Measurements from ENCODE around the gene DDOST.
A peak's percentile ranks its signal among the peaks of the same experiment; 100 is the strongest.

DDOST gene

GRCh38 chr1:20661207-20662109 lies at the start of gene DDOST:
TSS of gene DDOST (minus strand) at chr1:20661369. CDS start at chr1:20661350, 19 bp downstream.
- DNase-seq (ENCODE audit: low read depth, low spot score) = peak; percentile 88

GRCh38 chr1:20710469-20711284 lies 49.5 kb upstream of the DDOST start:
- no peak for DNase-seq (ENCODE audit: low read depth, low spot score)

DNA sequence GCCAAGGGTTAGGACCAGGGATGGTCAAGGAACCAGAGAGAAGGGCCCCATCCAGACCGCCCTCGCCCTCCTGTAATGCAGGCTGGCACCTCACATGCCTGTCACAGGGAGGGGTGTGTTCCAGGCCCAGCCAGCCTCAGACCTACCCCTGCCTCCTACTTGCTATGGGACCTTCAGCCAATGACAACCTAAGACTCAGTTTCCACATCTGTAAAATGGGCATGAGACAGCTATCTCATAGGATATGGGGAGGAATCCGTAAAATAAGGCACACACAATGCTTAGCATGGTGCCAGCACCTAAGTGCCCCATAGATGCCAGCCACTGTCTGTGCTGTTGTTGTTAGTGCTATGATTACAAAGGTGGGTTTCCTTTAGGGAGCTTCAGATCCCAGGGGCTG lies 48.7 kb upstream of the DDOST start:
- DNase-seq (ENCODE audit: low read depth, low spot score) = no peak

DNA sequence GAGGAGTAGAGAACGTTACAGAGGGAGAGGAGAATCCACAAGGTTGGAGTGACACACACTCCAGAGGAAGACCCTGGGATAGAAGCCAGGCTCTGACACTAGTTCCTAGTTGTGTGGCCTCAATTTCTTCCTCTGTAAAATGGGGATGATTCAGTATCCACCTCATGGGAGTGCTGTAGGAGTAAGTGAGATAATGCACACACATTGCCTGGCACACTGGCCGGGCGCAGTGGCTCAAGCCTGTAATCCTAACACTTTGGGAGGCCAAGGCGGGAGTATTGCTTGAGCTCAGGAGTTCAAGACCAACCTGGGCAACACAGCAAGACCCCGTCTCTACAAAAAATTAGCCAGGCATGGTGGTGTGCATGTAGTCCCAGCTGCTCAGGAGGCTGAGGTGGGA lies 47.7 kb upstream of the DDOST start:
- DNase-seq (ENCODE audit: low read depth, low spot score) = no peak

GRCh38 chr1:20708057-20708456 lies 46.9 kb upstream of the DDOST start:
- DNase-seq (ENCODE audit: low read depth, low spot score) = no peak

GRCh38 chr1:20706841-20707240 lies 45.7 kb upstream of the DDOST start:
- DNase-seq (ENCODE audit: low read depth, low spot score) = no peak

- no peak for DNase-seq (ENCODE audit: low read depth, low spot score)
Measured at GRCh38 chr1:20705203-20705755, 44.1 kb upstream of the DDOST start.

GRCh38 chr1:20704390-20705202 lies 43.4 kb upstream of the DDOST start:
- DNase-seq (ENCODE audit: low read depth, low spot score) = no peak

- no peak for DNase-seq (ENCODE audit: low read depth, low spot score)
Measured at GRCh38 chr1:20703124-20703756, 42.1 kb upstream of the DDOST start.

- no peak for DNase-seq (ENCODE audit: low read depth, low spot score)
Measured at GRCh38 chr1:20702416-20702815, 41.2 kb upstream of the DDOST start.

DNA sequence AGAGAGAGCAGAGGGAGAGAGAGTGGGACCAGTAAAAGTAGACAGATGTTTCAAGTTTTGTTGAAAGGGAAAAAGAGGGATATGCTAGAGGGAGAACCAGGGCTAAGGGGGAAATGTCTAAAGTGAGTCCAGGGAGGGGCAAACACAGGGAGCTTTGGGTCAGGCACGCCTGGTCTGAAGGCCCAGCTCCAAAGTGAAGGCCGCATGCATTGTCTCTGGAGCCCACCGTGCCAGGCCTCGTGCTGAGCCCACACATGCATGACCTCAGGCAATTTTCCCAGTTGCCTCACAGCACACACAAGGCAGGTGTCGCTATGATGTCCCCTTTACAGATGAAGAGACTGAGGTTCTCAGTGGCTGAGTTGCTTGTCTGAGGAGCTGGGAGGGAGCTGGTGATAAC lies 40.7 kb upstream of the DDOST start:
- DNase-seq (ENCODE audit: low read depth, low spot score) = no peak

GRCh38 chr1:20701446-20701845 lies 40.3 kb upstream of the DDOST start:
- no peak for DNase-seq (ENCODE audit: low read depth, low spot score)

DNA sequence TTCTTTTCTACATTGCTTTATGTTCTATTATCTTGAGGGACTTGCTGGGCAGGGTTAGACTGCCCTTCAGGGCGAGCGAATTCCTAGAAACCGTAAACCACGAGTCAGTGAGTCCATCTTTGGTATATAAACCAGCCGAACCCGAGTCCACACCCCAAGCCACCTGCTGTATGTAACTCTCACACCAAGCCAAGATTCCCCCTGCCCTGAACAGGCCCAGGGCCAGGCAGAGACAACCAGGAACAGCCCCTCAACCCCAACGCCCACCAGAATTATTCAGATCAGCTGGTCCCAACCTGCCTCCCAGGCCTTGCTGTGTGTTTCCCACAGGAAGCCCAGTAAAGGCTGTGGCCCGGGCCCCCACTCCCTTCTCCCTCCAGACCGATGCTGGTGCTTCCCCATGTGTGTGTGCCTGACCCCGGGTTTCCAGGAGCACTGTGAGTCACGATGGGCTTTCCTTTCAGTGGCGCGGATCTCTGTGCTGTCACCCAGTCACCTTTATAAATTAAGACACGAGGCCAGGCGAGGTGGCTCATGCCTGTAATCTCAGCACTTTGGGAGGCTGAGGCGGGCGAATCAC lies 39.6 kb upstream of the DDOST start:
- no peak for DNase-seq (ENCODE audit: low read depth, low spot score)

- no peak for DNase-seq (ENCODE audit: low read depth, low spot score)
Measured at GRCh38 chr1:20699558-20699957, 38.4 kb upstream of the DDOST start.

GRCh38 chr1:20698195-20698910 lies 37.2 kb upstream of the DDOST start:
- no peak for DNase-seq (ENCODE audit: low read depth, low spot score)

- DNase-seq (ENCODE audit: low read depth, low spot score) = no peak
Measured at GRCh38 chr1:20697563-20697962, 36.4 kb upstream of the DDOST start.

DNA sequence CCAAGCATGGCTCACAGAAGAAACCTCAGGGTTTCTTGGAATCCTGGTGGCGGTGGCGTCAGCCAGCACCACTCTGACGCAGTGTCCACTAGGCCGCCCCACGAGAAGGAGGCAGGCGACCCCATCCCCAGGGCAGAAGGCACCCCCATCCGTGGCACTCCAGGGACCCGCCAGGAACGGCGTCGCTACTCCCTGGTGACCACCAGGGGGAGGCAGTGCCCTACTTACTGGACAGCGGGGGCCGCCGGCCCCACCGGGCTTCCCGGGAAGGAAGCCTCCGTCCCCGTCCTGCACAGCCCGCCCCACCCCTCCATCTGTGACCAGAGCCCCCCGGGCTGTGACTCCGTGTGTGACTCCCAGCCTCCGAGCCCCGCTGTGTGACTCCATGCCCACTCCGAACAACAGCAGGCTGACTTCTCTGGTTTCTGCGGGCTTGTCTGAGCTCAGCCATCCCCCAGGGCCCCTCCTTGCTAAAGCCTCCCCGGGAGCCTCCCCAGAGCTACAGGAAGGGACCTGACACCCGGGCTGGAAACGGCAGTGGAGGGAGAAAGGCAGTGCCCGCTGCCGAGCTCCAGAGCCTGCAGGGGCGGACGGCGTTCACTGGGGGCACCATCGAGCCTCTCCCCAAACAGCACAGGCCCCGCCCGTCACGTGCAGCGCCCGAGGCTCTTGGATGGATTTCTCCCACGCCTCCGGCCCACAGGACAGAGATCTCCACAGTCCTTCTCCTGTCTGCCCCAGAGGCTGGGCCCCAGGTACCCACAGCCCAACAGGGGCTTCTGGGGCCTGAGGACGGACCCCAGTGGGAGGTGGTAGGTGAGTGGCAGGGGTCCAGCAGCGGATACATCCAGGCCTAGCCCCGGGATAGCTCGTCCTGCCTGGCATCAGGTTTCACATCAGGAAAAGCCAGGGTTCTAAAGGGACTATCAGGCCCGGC lies 35.5 kb upstream of the DDOST start:
- DNase-seq (ENCODE audit: low read depth, low spot score) = peak; percentile 41

- DNase-seq (ENCODE audit: low read depth, low spot score) = no peak
Measured at GRCh38 chr1:20695515-20695914, 34.3 kb upstream of the DDOST start.

DNA sequence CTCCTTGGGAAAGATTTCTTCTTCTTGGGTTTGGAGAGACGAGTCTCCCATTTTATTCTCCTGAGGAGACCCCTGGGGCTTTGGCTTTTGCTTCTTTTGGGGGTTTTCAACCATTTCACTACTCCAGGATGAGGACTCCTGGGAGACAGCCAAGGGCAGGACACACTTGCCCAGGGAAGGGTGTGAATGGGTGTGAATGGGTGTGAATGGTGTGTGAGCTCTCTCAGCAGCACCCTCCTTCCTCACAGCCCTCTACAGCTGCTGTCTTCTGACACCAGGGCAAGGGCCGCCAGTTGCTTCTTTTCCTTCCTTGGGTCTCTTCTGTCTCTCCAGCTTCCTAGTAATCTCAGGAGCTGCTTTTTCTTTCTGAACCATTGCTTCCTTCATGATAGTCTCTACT lies 32.5 kb upstream of the DDOST start:
- no peak for DNase-seq (ENCODE audit: low read depth, low spot score)

All from activated naive CD8-positive, alpha-beta T cell treated with anti-CD3 and anti-CD28 coated beads, Interleukin-2, amount 50 U/mL, for 16 hours (primary cell).